ENCODE results near the gene GMDS. TPM values are rescaled to one million over a fixed set of nuclear protein-coding genes. Genes with fewer than 3 reads are reported as not detected.

The GMDS gene
- total and polyA plus RNA-seq, 2 of the 13 experiments (the other 11 are each of a cell fraction or from before 2014, with no cell fraction given) = 64.4 to 112 TPM

DNA sequence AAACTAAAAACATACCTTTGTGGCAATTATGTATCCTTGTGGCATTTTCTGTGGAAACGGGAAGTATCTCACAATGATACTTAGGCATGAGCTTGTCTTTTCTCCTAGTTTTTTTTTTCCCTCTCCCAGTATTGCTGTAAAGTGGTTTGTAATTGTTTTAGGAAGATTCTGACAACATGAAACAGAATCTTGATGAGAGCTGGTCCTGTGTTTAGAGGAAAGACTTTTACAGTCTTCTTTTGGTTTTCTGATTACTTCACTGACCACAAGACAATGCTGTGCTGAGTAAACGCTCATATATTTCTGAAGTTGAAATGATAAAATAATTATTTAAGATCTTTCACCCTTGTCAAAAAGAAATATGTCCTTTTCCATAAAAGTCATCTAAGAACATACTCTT lies 434.5 kb downstream of the GMDS start:
- TF ChIP-seq, protein P1, sequence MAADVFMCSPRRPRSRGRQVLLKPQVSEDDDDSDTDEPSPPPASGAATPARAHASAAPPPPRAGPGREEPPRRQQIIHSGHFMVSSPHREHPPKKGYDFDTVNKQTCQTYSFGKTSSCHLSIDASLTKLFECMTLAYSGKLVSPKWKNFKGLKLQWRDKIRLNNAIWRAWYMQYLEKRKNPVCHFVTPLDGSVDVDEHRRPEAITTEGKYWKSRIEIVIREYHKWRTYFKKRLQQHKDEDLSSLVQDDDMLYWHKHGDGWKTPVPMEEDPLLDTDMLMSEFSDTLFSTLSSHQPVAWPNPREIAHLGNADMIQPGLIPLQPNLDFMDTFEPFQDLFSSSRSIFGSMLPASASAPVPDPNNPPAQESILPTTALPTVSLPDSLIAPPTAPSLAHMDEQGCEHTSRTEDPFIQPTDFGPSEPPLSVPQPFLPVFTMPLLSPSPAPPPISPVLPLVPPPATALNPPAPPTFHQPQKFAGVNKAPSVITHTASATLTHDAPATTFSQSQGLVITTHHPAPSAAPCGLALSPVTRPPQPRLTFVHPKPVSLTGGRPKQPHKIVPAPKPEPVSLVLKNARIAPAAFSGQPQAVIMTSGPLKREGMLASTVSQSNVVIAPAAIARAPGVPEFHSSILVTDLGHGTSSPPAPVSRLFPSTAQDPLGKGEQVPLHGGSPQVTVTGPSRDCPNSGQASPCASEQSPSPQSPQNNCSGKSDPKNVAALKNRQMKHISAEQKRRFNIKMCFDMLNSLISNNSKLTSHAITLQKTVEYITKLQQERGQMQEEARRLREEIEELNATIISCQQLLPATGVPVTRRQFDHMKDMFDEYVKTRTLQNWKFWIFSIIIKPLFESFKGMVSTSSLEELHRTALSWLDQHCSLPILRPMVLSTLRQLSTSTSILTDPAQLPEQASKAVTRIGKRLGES (CRISPR knock-in tag; IDR thresholded peaks at IDR 0.05; ENCODE audit: borderline replicate concordance) = no peak
- TF ChIP-seq, protein P2, sequence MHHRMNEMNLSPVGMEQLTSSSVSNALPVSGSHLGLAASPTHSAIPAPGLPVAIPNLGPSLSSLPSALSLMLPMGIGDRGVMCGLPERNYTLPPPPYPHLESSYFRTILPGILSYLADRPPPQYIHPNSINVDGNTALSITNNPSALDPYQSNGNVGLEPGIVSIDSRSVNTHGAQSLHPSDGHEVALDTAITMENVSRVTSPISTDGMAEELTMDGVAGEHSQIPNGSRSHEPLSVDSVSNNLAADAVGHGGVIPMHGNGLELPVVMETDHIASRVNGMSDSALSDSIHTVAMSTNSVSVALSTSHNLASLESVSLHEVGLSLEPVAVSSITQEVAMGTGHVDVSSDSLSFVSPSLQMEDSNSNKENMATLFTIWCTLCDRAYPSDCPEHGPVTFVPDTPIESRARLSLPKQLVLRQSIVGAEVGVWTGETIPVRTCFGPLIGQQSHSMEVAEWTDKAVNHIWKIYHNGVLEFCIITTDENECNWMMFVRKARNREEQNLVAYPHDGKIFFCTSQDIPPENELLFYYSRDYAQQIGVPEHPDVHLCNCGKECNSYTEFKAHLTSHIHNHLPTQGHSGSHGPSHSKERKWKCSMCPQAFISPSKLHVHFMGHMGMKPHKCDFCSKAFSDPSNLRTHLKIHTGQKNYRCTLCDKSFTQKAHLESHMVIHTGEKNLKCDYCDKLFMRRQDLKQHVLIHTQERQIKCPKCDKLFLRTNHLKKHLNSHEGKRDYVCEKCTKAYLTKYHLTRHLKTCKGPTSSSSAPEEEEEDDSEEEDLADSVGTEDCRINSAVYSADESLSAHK (CRISPR knock-in tag; IDR thresholded peaks at IDR 0.05; ENCODE audit: borderline replicate concordance) = no peak
- TF ChIP-seq CBX1 (IDR thresholded peaks at IDR 0.05; ENCODE audit: low read depth) (no peak), FOSL2 (CRISPR knock-in tag; IDR thresholded peaks at IDR 0.05) (no peak)
- ATAC-seq (no peak), DNase-seq (ENCODE audit: low spot score) (no peak), FAIRE-seq (no peak)
- H3K27me3 ChIP-seq (ENCODE audit: control insufficient read depth in 1 of 2, insufficient read depth in 2 of 2, low read length in 2 of 2) = no peaks in the 10 kb centered on the region
- H3K36me3 ChIP-seq (replicated peaks in 1 of 2; ENCODE audit: control insufficient read depth in 1 of 2, insufficient read depth in 2 of 2, low read length in 2 of 2) = no peaks in the 10 kb centered on the region
- H3K4me1 ChIP-seq (ENCODE audit: insufficient read depth, low read length) = peaks cover 12% of the 10 kb centered on the region
- no peak overlapping the region for H2AFZ ChIP-seq (ENCODE audit: low read length)
- ChIA-PET CTCF (ENCODE audit: low intra/inter-chr PET ratio, low total read pairs) (no interaction called here), POLR2A (no interaction called here)
- H3K79me2 ChIP-seq (ENCODE audit: insufficient read depth, low read length) = no peaks in the 10 kb centered on the region
- H4K20me1 ChIP-seq (ENCODE audit: insufficient read depth, low read length) = no peaks in the 10 kb centered on the region
- no peak overlapping the region for H3K9ac ChIP-seq (ENCODE audit: insufficient read depth, low read depth, low read length)
- H3K9me3 ChIP-seq (ENCODE audit: low read length) = no peaks in the 10 kb centered on the region
- H3K4me2 ChIP-seq (ENCODE audit: low read depth, low read length) = no peak overlapping the region
- no TSS peak for BruUV-seq (replicated peaks)
- in situ Hi-C loops (cut with HindIII; ENCODE audit: extremely low pct_ligation_motif_present, low pct_unique_long_range_greater_than_20kb) = no loop called here
- over 99% methylated on average over 2 of the region's 2 CpGs for WGBS (ENCODE audit: low lambda C conversion rate)
- no peak overlapping the region for H3K27ac ChIP-seq (ENCODE audit: extremely low read length, insufficient read depth, low read length)
- intact Hi-C loops (cut with micrococcal nuclease; ENCODE audit: unreplicated experiment) = no loop called here
- H3K4me3 ChIP-seq (replicated peaks in 1 of 3; ENCODE audit: insufficient read depth in 1 of 3, low read depth in 2 of 3, low read length in 3 of 3) = no peak overlapping the region
